ENCODE results near the gene TIAM2. TPM values are rescaled to one million over a fixed set of nuclear protein-coding genes. Genes with fewer than 3 reads are reported as not detected.
"Not testable (repeated sequence)": the region's sequence is repeated elsewhere in the genome, so short reads cannot be mapped to it uniquely, and the experiment has no call there.

The TIAM2 gene
- polyA plus RNA-seq, 3 donors, result 19.2 to 22.9 (median 19.5) TPM

GRCh38 chr6:154986787-154987235 lies 8.3 kb upstream of the TIAM2 start:
- DNase-seq (ENCODE audit: low read depth in 3 of 3, low spot score in 2 of 3), result no peak

DNA sequence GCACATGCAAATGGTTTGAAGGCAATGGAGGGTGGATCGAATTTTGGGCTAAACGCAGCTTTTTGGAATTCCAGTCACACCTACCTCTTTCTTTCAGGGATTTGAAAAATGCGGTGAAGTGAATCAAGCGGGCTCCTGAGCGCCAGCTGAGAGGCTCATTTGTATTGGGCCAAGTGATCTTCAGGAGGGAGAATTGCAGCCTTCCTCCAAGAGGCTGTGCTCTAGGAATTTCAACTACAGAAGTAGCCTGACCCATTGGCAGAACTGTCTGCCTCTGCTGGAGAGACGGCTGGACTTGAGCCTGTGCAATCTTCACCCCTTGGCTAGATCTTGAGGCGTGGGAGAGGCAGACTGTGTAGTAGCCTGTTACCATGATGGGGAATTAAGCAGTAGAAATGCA lies 5.7 kb upstream of the TIAM2 start:
- DNase-seq (ENCODE audit: low read depth in 3 of 3, low spot score in 2 of 3), result no peak

- DNase-seq (ENCODE audit: low read depth in 3 of 3, low spot score in 2 of 3), result no peak
Observed at GRCh38 chr6:154991207-154991606, 3.9 kb upstream of the TIAM2 start.

DNA sequence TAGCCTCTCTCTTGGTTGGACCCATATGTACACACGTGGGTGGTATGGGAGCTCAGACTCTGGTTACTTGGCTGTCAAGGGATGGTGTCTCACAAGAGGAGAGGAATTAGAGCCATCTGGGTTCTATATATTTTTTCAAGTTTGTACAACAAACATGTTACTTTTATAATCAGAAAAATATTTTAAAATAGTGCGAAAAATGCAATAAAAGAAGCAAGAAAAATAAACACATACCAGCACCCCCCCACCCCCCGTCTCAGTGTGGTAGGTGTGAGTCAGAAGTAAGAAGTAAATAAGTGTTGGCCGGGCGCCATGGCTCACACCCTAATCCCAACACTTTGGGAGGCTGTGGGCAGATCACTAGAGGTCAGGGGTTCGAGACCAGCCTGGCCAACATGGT lies 2.1 kb upstream of the TIAM2 start:
- DNase-seq (ENCODE audit: low read depth in 3 of 3, low spot score in 2 of 3), result no peak

- DNase-seq (ENCODE audit: low read depth in 3 of 3, low spot score in 2 of 3), result no peak
Observed at GRCh38 chr6:154993710-154994109, 1.4 kb upstream of the TIAM2 start.

DNA sequence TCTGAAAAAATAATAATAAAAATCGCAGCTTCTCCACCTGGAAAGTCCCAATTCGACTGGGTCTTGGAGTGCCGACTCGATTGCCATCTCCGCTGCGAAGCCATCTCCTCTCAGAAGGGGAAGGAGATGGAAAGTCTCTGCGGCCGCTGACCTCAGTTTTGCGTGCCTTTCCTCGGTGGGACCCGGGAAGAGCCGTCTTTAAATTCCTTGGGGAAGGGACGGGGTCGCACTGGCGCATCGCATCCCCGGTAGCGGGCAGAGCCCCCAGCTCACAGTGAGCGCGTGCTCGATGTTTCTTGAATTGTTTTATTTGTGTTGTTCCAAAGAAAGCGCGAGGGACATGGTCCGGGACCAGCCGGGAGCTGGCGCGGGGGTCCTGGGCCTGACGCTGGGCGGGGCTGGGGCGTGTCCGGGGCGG lies 270 bp upstream of the TIAM2 start:
- DNase-seq (ENCODE audit: low read depth in 3 of 3, low spot score in 2 of 3), result no peak

DNA sequence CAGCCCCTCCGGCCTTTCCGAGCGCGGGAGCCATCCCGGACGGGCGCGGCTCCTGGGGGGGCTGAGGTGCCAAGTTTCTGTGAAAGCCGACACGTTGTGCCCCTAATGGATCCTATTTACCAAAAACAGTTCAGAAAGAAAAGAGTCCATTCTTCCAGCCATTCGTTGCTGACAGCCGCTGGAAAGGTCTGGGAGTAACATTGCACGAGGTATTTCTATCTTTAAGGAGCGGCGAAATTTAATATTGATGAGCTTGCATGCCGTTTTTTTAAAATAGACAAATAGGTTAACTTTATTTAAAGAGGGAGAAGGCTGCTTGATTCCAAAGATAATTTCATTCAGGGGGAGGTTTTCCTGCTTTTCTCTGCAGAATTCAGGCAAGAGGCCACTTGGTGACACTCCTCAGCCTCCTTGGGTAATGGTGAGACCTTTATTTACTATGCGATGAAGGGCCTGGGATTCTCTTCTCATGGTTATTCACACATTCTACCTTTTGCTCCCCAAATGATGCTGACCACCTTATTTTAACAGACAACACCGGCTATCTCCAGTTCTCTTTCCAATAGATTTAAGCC lies 988 bp downstream of the TIAM2 start:
- no peak for DNase-seq (ENCODE audit: low read depth in 3 of 3, low spot score in 2 of 3)

DNA sequence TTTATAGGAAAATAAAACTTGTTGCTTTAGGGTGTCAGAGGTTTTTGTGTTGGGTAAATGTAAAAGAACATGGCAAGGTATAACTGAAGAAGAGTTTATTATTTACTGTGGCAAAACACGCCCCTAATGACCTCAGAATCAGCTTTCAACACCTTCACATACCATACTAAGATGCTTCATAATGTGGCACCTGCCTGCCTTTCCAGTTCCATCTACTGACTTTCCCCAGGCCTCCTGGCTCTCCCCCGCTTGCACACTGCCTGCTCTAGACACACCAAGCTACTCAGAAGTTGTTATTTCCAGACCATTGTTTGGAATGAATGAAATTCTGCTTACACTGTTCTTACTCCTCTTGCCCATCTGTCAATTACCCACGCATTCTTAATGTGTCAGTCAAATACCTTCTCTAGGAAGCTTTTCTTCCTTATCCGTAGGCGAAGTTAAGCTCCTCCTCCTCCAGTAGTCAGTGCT lies 1.8 kb downstream of the TIAM2 start:
- no peak for DNase-seq (ENCODE audit: low read depth in 3 of 3, low spot score in 2 of 3)

- no peak for DNase-seq (ENCODE audit: low read depth in 3 of 3, low spot score in 2 of 3)
Observed at GRCh38 chr6:154998855-154999254, 3.7 kb downstream of the TIAM2 start.

- DNase-seq (ENCODE audit: low read depth in 3 of 3, low spot score in 2 of 3), result no peak
Observed at GRCh38 chr6:155001482-155001881, 6.4 kb downstream of the TIAM2 start.

GRCh38 chr6:155001934-155002333 lies 6.8 kb downstream of the TIAM2 start:
- DNase-seq (ENCODE audit: low read depth in 3 of 3, low spot score in 2 of 3), result no peak

GRCh38 chr6:155003476-155003875 lies 8.4 kb downstream of the TIAM2 start:
- DNase-seq (ENCODE audit: low read depth in 3 of 3, low spot score in 2 of 3), result no peak

DNA sequence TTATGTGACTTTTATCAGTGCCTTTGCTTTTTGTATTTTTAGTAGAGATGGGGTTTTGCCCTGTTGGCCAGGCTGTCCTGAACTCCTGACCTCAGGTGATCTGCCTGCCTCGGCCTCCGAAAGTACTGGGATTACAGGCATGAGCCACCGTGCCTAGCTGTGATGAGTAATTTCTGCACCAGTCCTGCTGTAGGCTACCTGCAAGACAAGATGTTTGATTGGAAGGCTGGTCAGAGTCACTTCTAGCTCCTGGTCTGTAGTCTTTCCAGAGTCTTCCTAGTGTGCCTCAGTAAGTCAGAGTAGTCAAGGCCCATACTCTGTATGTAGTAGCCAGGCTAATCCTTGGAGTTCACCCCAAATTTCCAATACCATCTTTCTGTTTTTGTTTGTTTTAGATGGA lies 8.9 kb downstream of the TIAM2 start:
- no peak for DNase-seq (ENCODE audit: low read depth in 3 of 3, low spot score in 2 of 3)

GRCh38 chr6:155004576-155005372 lies 9.7 kb downstream of the TIAM2 start:
- no peak for DNase-seq (ENCODE audit: low read depth in 3 of 3, low spot score in 2 of 3)

DNA sequence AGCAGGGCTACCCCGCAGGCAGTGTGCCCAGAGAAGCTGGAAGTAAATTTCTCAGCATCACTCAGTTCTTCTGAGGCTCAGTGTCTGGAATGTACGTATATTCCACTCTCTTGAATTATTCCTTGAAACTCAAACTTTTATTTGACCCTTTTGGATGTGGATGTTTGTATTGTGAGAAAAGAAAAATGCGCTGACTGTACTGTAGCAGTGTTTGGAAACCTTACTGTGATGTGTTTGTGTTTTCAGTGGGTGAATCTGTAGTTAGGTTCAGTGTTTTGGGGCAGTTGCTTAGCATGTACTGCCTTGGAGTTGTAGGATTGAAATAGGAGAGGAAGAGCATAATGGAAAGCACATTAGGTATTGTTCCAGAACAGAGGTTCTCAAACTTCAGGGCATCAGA lies 13.5 kb downstream of the TIAM2 start:
- no peak for DNase-seq (ENCODE audit: low read depth in 3 of 3, low spot score in 2 of 3)

DNA sequence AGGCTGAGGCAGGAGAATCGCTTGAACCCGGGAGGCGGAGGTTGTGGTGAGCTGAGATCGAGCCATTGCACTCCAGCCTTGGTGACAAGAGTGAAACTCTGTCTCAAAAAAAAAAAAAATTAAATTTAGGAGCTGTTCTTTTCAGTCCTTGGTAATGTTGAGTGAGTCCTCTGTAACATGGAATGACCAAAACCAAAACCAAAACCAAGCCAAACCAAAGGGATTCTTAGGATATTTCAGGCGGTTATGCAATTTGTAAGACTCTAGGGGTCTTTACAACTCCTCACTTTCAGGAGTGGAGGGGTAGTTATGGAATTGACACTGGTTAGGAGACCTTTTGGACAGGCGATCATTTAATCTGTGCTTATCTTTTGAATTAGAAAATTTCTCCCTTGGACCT lies 15.8 kb downstream of the TIAM2 start:
- DNase-seq (ENCODE audit: low read depth in 3 of 3, low spot score in 2 of 3), result no peak

DNA sequence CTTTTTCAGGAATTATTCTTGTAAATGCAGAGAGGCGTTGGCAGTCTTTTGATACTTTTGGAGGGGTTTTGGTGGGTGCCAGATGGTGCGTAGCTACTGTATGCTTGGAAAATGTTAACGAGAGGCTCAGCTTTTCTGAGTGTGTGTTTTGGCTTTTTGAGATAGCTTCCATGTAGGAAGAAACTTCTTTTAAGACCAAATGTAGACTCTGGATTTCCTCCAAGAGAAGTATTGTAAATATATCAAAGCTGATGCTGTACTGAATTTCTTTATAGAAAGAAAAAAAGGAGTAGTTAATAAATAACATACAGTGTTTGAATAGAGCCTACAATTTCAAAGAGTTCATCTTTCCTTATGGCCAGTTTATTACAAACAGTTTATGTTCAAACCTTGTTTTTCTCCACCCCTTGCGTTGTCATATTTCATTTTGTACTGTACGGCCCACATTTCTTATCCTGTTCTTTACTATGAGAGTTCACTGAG lies 16.7 kb downstream of the TIAM2 start:
- no peak for DNase-seq (ENCODE audit: low read depth in 3 of 3, low spot score in 2 of 3)

GRCh38 chr6:155013457-155013876 lies 18.4 kb downstream of the TIAM2 start:
- DNase-seq (ENCODE audit: low read depth in 3 of 3, low spot score in 2 of 3), result peak in 1 of 3 donors; percentile 29

GRCh38 chr6:155014137-155014536 lies 19.0 kb downstream of the TIAM2 start:
- DNase-seq (ENCODE audit: low read depth in 3 of 3, low spot score in 2 of 3), result no peak

- DNase-seq (ENCODE audit: low read depth in 3 of 3, low spot score in 2 of 3), result no peak
Observed at GRCh38 chr6:155014670-155015300, 19.7 kb downstream of the TIAM2 start.

GRCh38 chr6:155018415-155018814 lies 23.3 kb downstream of the TIAM2 start:
- DNase-seq (ENCODE audit: low read depth in 3 of 3, low spot score in 2 of 3), result not testable (repeated sequence)

- DNase-seq (ENCODE audit: low read depth in 3 of 3, low spot score in 2 of 3), result no peak
Observed at GRCh38 chr6:155021680-155022079, 26.6 kb downstream of the TIAM2 start.

Data from right renal cortex interstitium (tissue), 3 donors.